ENCODE data around the gene XYLT1.

Gene XYLT1

GRCh38 chr16:17170435-17170834 lies 300.3 kb downstream of the XYLT1 start:
- no peaks in the 10 kb centered on the region for H3K27me3 ChIP-seq (ENCODE audit: insufficient read depth, low read length)
- peaks cover 11% of the 10 kb centered on the region for H3K4me1 ChIP-seq (ENCODE audit: control insufficient read depth, insufficient read depth, low read length, unreplicated experiment)
- H3K27ac ChIP-seq (ENCODE audit: low read depth, low read length) = no peak overlapping the region
- H3K4me3 ChIP-seq (ENCODE audit: low read depth, low read length) = no peak overlapping the region
- no peaks in the 10 kb centered on the region for H3K36me3 ChIP-seq (ENCODE audit: insufficient read depth, low read length)
- no peaks in the 10 kb centered on the region for H3K79me2 ChIP-seq (ENCODE audit: control insufficient read depth, insufficient read depth, low read length, unreplicated experiment)
- no peak overlapping the region for H2AFZ ChIP-seq (ENCODE audit: low read length, unreplicated experiment)

- H3K27me3 ChIP-seq (ENCODE audit: insufficient read depth, low read length) = no peaks in the 10 kb centered on the region
- H3K79me2 ChIP-seq (ENCODE audit: control insufficient read depth, insufficient read depth, low read length, unreplicated experiment) = no peaks in the 10 kb centered on the region
- no peak overlapping the region for H2AFZ ChIP-seq (ENCODE audit: low read length, unreplicated experiment)
- H3K4me3 ChIP-seq (ENCODE audit: low read depth, low read length) = no peak overlapping the region
- H3K36me3 ChIP-seq (ENCODE audit: insufficient read depth, low read length) = no peaks in the 10 kb centered on the region
- H3K27ac ChIP-seq (ENCODE audit: low read depth, low read length) = no peak overlapping the region
- H3K4me1 ChIP-seq (ENCODE audit: control insufficient read depth, insufficient read depth, low read length, unreplicated experiment) = peaks cover 4% of the 10 kb centered on the region
These were observed 302.6 kb downstream of the XYLT1 start for GRCh38 chr16:17168181-17168580.

DNA sequence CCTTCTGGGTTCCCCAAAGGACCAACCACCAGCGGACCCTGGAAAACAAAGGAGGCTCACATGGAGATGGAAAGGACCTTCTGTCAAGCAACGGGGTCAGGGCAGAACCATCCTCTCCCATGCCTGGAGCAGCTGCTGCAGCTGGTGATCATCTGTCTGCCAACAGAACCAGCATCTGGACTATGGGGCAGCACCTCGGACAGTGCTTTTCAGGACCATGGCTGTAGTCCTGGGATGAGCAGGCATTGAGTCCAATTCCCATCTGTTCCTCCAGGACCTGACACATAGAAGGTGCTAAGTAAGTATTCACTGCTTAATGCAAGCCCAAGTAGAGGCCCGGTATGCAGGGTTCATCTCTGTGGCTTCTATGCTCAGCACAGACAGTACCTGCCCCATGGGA lies 304.7 kb downstream of the XYLT1 start:
- Histone ChIP-seq H3K4me3 (ENCODE audit: low read depth, low read length) (no peak overlapping the region), H3K36me3 (ENCODE audit: insufficient read depth, low read length) (no peaks in the 10 kb centered on the region), H3K27me3 (ENCODE audit: insufficient read depth, low read length) (no peaks in the 10 kb centered on the region), H3K4me1 (ENCODE audit: control insufficient read depth, insufficient read depth, low read length, unreplicated experiment) (no peaks in the 10 kb centered on the region), H3K79me2 (ENCODE audit: control insufficient read depth, insufficient read depth, low read length, unreplicated experiment) (no peaks in the 10 kb centered on the region), H3K27ac (ENCODE audit: low read depth, low read length) (no peak overlapping the region), H2AFZ (ENCODE audit: low read length, unreplicated experiment) (no peak overlapping the region)

- Histone ChIP-seq H2AFZ (ENCODE audit: low read length, unreplicated experiment) (no peak overlapping the region), H3K27me3 (ENCODE audit: insufficient read depth, low read length) (no peaks in the 10 kb centered on the region), H3K27ac (ENCODE audit: low read depth, low read length) (no peak overlapping the region), H3K79me2 (ENCODE audit: control insufficient read depth, insufficient read depth, low read length, unreplicated experiment) (no peaks in the 10 kb centered on the region), H3K36me3 (ENCODE audit: insufficient read depth, low read length) (no peaks in the 10 kb centered on the region), H3K4me1 (ENCODE audit: control insufficient read depth, insufficient read depth, low read length, unreplicated experiment) (no peaks in the 10 kb centered on the region), H3K4me3 (ENCODE audit: low read depth, low read length) (no peak overlapping the region)
These were observed 308.2 kb downstream of the XYLT1 start for GRCh38 chr16:17162560-17162959.

DNA sequence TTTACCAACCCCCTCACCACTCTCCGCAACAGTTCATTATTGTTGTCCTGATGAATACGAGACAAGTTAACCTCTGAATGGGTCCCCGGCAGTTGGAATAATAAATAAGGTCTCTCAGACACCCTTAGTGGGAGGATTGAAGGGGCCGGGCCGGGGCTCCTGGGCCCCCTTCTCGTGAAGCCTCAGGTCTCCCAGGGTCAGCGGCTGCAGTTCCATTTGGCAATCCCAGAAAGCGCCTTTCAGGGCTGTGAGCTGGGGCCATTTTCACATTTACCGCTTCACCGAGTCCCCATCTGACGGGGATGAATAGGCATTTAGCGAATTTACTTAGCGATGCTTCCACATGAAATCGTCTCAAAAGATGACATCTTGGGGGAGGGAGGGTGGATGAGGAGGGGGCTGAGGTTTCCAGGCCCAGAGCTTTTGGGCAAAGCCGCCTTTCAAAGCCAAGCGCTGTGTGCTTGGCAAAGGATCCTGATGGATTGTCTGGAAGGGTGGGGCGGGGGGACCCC lies 309.8 kb downstream of the XYLT1 start:
- no peak overlapping the region for H3K4me3 ChIP-seq (ENCODE audit: low read depth, low read length)
- H3K36me3 ChIP-seq (ENCODE audit: insufficient read depth, low read length) = no peaks in the 10 kb centered on the region
- no peak overlapping the region for H3K27ac ChIP-seq (ENCODE audit: low read depth, low read length)
- no peaks in the 10 kb centered on the region for H3K27me3 ChIP-seq (ENCODE audit: insufficient read depth, low read length)
- H3K4me1 ChIP-seq (ENCODE audit: control insufficient read depth, insufficient read depth, low read length, unreplicated experiment) = no peaks in the 10 kb centered on the region
- no peak overlapping the region for H2AFZ ChIP-seq (ENCODE audit: low read length, unreplicated experiment)
- H3K79me2 ChIP-seq (ENCODE audit: control insufficient read depth, insufficient read depth, low read length, unreplicated experiment) = no peaks in the 10 kb centered on the region

DNA sequence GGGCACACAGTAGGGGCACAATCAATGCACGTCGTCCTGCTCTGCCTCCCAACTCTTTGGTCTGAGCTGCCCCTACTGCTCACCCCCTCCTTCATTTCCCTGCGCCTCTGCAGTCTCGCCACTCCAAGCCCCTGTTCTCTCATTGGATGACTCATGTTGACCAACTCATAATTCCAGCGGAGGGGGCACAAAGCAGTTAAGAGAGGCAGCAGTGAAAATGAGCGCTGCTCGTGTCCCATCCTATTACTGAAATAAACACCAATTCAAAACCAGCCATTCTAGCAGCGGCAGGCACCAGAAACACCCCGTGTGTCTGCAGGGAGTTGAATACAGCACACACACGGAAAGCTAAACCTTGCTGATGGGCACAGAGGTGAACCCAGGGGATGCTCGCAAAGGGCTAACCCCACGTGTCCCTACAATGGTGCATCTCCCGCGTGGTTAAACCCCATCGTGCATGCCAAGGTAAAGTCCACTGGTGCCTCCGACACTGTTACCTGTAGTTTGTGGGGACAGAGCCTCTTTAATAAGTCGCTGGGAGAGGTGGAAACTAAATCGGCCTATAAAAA lies 310.4 kb downstream of the XYLT1 start:
- H3K4me1 ChIP-seq (ENCODE audit: control insufficient read depth, insufficient read depth, low read length, unreplicated experiment) = no peaks in the 10 kb centered on the region
- no peaks in the 10 kb centered on the region for H3K36me3 ChIP-seq (ENCODE audit: insufficient read depth, low read length)
- no peak overlapping the region for H3K4me3 ChIP-seq (ENCODE audit: low read depth, low read length)
- H3K27me3 ChIP-seq (ENCODE audit: insufficient read depth, low read length) = no peaks in the 10 kb centered on the region
- no peak overlapping the region for H3K27ac ChIP-seq (ENCODE audit: low read depth, low read length)
- H2AFZ ChIP-seq (ENCODE audit: low read length, unreplicated experiment) = no peak overlapping the region
- no peaks in the 10 kb centered on the region for H3K79me2 ChIP-seq (ENCODE audit: control insufficient read depth, insufficient read depth, low read length, unreplicated experiment)

GRCh38 chr16:17159617-17160016 lies 311.1 kb downstream of the XYLT1 start:
- Histone ChIP-seq H2AFZ (ENCODE audit: low read length, unreplicated experiment) (no peak overlapping the region), H3K4me1 (ENCODE audit: control insufficient read depth, insufficient read depth, low read length, unreplicated experiment) (no peaks in the 10 kb centered on the region), H3K27me3 (ENCODE audit: insufficient read depth, low read length) (no peaks in the 10 kb centered on the region), H3K4me3 (ENCODE audit: low read depth, low read length) (no peak overlapping the region), H3K36me3 (ENCODE audit: insufficient read depth, low read length) (no peaks in the 10 kb centered on the region), H3K79me2 (ENCODE audit: control insufficient read depth, insufficient read depth, low read length, unreplicated experiment) (no peaks in the 10 kb centered on the region), H3K27ac (ENCODE audit: low read depth, low read length) (no peak overlapping the region)

DNA sequence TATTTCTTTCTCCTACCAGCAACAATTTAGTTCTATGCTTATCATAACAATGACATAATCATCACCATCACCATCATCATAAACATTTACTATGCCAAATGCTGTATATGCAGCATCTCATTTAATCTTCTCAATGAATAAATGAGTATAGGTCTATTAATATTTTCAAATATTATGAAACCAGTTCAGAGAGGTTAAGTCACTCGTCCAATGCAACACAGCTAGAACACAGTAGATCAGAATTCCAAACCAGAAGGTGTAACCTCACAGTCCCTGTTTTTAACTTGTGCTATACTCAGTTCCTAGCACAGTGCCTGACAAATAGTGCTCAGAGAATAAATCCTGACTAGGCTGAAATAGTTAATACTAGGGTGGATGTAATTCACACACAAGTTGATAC lies 314.8 kb downstream of the XYLT1 start:
- Histone ChIP-seq H3K27me3 (ENCODE audit: insufficient read depth, low read length) (no peaks in the 10 kb centered on the region), H3K4me3 (ENCODE audit: low read depth, low read length) (no peak overlapping the region), H3K4me1 (ENCODE audit: control insufficient read depth, insufficient read depth, low read length, unreplicated experiment) (no peaks in the 10 kb centered on the region), H3K79me2 (ENCODE audit: control insufficient read depth, insufficient read depth, low read length, unreplicated experiment) (no peaks in the 10 kb centered on the region), H3K36me3 (ENCODE audit: insufficient read depth, low read length) (no peaks in the 10 kb centered on the region), H3K27ac (ENCODE audit: low read depth, low read length) (no peak overlapping the region), H2AFZ (ENCODE audit: low read length, unreplicated experiment) (no peak overlapping the region)

DNA sequence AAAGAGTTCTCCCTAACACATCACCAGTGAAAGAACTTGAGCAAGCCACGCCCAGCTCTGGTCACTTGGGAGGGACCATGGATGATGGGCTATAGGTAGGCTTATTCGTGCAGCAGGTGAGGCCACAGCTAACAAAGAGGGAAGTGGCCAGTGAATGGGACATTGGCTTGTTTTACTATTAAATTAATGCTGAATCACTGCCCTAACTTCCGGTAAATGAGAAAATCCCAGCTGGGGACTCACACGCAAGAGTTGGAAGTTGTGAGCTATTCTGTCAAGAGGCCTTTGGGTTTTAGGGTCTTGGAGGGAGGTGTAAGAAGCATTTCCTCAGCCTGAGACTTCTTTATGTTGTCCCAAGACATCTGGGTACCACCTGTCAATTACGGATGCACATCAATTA lies 315.3 kb downstream of the XYLT1 start:
- H3K27ac ChIP-seq (ENCODE audit: low read depth, low read length) = no peak overlapping the region
- no peak overlapping the region for H3K4me3 ChIP-seq (ENCODE audit: low read depth, low read length)
- H3K79me2 ChIP-seq (ENCODE audit: control insufficient read depth, insufficient read depth, low read length, unreplicated experiment) = no peaks in the 10 kb centered on the region
- no peak overlapping the region for H2AFZ ChIP-seq (ENCODE audit: low read length, unreplicated experiment)
- H3K4me1 ChIP-seq (ENCODE audit: control insufficient read depth, insufficient read depth, low read length, unreplicated experiment) = no peaks in the 10 kb centered on the region
- H3K27me3 ChIP-seq (ENCODE audit: insufficient read depth, low read length) = no peaks in the 10 kb centered on the region
- no peaks in the 10 kb centered on the region for H3K36me3 ChIP-seq (ENCODE audit: insufficient read depth, low read length)

DNA sequence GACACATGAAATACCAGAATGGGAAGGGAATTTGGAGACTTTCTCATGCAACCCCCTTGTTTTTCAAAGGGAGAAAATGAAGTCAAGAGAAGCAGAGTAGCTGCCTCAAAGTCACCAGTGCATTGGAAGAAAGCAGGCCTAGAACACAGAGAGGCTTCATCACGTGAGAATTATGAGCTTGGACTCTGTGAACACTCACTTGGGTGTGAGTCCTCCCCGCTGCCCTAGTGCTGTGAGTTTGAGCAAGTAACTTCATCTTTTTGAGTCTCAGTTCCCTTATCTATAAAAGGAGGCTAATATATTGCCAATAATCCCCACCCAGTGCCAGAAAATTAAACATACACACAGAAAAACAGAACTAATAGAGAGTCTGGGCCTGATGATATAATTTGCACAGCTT lies 315.8 kb downstream of the XYLT1 start:
- no peak overlapping the region for H3K27ac ChIP-seq (ENCODE audit: low read depth, low read length)
- H3K4me1 ChIP-seq (ENCODE audit: control insufficient read depth, insufficient read depth, low read length, unreplicated experiment) = no peaks in the 10 kb centered on the region
- no peak overlapping the region for H2AFZ ChIP-seq (ENCODE audit: low read length, unreplicated experiment)
- H3K36me3 ChIP-seq (ENCODE audit: insufficient read depth, low read length) = no peaks in the 10 kb centered on the region
- no peak overlapping the region for H3K4me3 ChIP-seq (ENCODE audit: low read depth, low read length)
- H3K27me3 ChIP-seq (ENCODE audit: insufficient read depth, low read length) = no peaks in the 10 kb centered on the region
- H3K79me2 ChIP-seq (ENCODE audit: control insufficient read depth, insufficient read depth, low read length, unreplicated experiment) = no peaks in the 10 kb centered on the region

DNA sequence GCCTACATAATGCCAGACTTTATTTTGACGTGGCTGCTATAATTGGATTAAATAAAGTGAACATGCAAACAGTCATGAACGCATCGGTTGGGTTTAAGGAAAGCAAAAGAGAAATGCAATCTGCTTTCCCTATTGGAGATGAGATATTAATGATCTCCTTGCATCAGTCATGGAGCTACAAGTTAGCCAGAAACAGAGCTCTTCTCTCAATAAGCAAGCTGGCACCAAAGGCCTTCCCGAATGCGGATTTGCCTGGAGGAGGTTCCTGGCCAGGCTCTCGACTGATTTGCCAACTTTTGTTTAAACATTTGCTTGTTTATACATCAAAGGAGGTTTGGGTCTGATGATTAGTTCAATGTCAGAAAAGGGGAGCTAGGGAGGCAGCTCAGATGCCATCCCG lies 318.4 kb downstream of the XYLT1 start:
- no peak overlapping the region for H2AFZ ChIP-seq (ENCODE audit: low read length, unreplicated experiment)
- H3K27me3 ChIP-seq (ENCODE audit: insufficient read depth, low read length) = no peaks in the 10 kb centered on the region
- H3K27ac ChIP-seq (ENCODE audit: low read depth, low read length) = no peak overlapping the region
- no peaks in the 10 kb centered on the region for H3K4me1 ChIP-seq (ENCODE audit: control insufficient read depth, insufficient read depth, low read length, unreplicated experiment)
- H3K4me3 ChIP-seq (ENCODE audit: low read depth, low read length) = no peak overlapping the region
- H3K79me2 ChIP-seq (ENCODE audit: control insufficient read depth, insufficient read depth, low read length, unreplicated experiment) = no peaks in the 10 kb centered on the region
- H3K36me3 ChIP-seq (ENCODE audit: insufficient read depth, low read length) = no peaks in the 10 kb centered on the region

All from ACC112 (cell line).